ENCODE results near the gene CNIH3. TPM values are rescaled to one million over a fixed set of nuclear protein-coding genes. Genes with fewer than 3 reads are reported as not detected.

Gene CNIH3
- 20.9 and 23.5 TPM in 2 replicates for total RNA-seq

GRCh38 chr1:224615861-224616755 is at the start of gene CNIH3:
Gene CNIH3, plus strand, starts transcription at chr1:224616317. Its CDS starts 858 bp downstream, at chr1:224617175.

Other genes with a start within 250 kb of the CNIH3 start
- 72.5 and 77.9 TPM in 2 replicates for gene WDR26, start 181.5 kb upstream of the CNIH3 start, total RNA-seq

Data from uterine smooth muscle cell (primary cell).